ENCODE measurements around the gene WDR47.

Gene WDR47

DNA sequence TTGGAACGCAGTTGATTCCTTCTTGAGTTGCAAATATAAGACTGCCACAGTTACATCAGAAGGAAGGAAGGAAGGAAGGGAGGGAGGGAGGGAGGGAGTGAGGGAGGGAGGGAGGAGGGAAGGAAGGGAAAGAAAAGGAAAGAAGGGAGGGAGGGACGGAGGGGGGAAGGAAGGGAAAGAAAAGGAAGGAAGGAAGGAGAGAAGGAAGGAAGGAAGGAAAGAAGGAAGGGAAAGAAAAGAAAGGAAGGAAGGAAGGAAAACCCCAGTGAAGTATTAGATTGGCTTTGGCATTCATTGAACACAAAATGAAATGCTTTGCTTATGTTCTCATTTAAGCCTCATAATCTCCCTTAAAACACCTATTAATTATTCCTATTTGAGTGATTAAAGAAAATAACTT is 6.4 kb upstream of the WDR47 start:
- no peak overlapping the region for H3K27ac ChIP-seq
- TF ChIP-seq, protein P1, sequence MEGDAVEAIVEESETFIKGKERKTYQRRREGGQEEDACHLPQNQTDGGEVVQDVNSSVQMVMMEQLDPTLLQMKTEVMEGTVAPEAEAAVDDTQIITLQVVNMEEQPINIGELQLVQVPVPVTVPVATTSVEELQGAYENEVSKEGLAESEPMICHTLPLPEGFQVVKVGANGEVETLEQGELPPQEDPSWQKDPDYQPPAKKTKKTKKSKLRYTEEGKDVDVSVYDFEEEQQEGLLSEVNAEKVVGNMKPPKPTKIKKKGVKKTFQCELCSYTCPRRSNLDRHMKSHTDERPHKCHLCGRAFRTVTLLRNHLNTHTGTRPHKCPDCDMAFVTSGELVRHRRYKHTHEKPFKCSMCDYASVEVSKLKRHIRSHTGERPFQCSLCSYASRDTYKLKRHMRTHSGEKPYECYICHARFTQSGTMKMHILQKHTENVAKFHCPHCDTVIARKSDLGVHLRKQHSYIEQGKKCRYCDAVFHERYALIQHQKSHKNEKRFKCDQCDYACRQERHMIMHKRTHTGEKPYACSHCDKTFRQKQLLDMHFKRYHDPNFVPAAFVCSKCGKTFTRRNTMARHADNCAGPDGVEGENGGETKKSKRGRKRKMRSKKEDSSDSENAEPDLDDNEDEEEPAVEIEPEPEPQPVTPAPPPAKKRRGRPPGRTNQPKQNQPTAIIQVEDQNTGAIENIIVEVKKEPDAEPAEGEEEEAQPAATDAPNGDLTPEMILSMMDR (IDR thresholded peaks at IDR 0.05), result no peak
- H3K4me1 ChIP-seq (ENCODE audit: control insufficient read depth in 1 of 2, insufficient read depth in 1 of 2, low read depth in 1 of 2, low read length in 1 of 2), result no peaks in the 10 kb centered on the region
- peaks cover 21% of the 10 kb centered on the region for H3K27me3 ChIP-seq
- H3K9me3 ChIP-seq, result no peaks in the 10 kb centered on the region
- H3K4me3 ChIP-seq (ENCODE audit: low read depth in 1 of 2, low read length in 1 of 2), result no peak overlapping the region
- no peaks in the 10 kb centered on the region for H3K36me3 ChIP-seq

DNA sequence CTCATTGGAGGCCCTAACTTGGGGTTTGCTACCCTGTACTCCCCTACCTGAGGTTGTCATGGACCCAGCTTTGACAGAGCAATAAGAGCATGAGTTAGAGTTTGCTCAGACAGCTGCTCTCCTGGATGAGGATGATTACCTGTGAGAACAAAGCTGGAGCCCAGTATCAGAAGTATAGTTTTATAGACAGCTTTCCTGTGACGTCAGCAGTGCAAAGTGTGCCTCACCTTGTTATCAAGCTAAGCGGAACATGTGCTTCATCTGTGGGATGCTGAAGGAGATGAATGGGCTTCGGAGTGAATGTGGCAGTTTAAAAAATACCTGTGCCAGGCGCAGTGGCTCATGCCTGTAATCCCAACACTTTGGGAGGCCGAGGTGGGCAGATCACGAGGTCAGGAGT is 5.4 kb upstream of the WDR47 start:
- no peaks in the 10 kb centered on the region for H3K36me3 ChIP-seq
- peaks cover 4% of the 10 kb centered on the region in 2 experiments for H3K4me1 ChIP-seq (ENCODE audit: control insufficient read depth in 1 of 2, insufficient read depth in 1 of 2, low read depth in 1 of 2, low read length in 1 of 2)
- no peak overlapping the region for H3K4me3 ChIP-seq (ENCODE audit: low read depth in 1 of 2, low read length in 1 of 2)
- no peaks in the 10 kb centered on the region for H3K9me3 ChIP-seq
- H3K27ac ChIP-seq, result no peak overlapping the region
- H3K27me3 ChIP-seq, result peaks cover 21% of the 10 kb centered on the region
- TF ChIP-seq, protein P1 (IDR thresholded peaks at IDR 0.05), result no peak

DNA sequence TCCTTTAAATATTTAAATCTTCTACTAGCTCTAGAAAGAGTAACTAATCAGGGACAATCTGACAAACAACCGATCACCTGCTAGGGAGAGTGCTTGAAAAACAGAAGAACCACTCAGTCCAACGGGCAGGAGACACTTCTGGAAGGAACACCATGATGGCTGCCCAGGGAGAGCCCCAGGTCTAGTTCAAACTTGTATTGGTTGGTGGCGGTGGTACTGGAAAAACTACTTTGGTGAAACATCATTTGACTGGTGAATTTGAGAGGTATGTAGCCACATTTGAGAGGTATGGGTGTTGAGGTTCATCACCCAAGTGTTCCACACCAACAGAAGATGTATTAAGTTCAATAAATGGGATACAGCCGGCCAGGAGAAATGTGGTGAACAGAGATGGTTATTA is 4.8 kb upstream of the WDR47 start:
- Histone ChIP-seq H3K4me1 (ENCODE audit: control insufficient read depth in 1 of 2, insufficient read depth in 1 of 2, low read depth in 1 of 2, low read length in 1 of 2) (peaks cover 5 to 6% of the 10 kb centered on the region in 2 experiments), H3K27ac (no peak overlapping the region), H3K4me3 (ENCODE audit: low read depth in 1 of 2, low read length in 1 of 2) (no peak overlapping the region), H3K27me3 (peaks cover 19% of the 10 kb centered on the region), H3K36me3 (no peaks in the 10 kb centered on the region), H3K9me3 (no peaks in the 10 kb centered on the region)
- TF ChIP-seq, protein P1 (IDR thresholded peaks at IDR 0.05), result no peak

DNA sequence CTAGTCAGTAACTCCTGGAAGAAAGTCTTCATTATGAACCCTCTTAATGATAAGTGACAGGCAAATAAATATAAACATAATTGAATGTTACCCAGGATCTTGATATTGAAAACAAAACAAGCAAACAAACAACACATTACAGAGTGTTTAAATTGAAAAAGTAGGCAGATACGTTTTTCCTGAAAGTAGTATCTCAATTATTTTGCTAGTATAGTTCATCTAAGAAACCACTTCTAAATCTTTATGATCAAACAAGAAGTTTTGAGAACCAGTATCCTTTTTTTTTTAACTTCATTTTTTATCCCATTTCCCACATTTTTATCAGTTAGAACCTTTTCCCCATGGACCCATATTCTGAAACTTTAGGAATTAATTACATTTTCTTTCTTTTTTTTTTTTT is 3.7 kb upstream of the WDR47 start:
- Histone ChIP-seq H3K36me3 (no peaks in the 10 kb centered on the region), H3K27ac (no peak overlapping the region), H3K4me3 (ENCODE audit: low read depth in 1 of 2, low read length in 1 of 2) (no peak overlapping the region), H3K27me3 (peaks cover 17% of the 10 kb centered on the region), H3K4me1 (ENCODE audit: control insufficient read depth in 1 of 2, insufficient read depth in 1 of 2, low read depth in 1 of 2, low read length in 1 of 2) (peaks cover 13 to 16% of the 10 kb centered on the region in 2 experiments), H3K9me3 (no peaks in the 10 kb centered on the region)
- TF ChIP-seq, protein P1 (IDR thresholded peaks at IDR 0.05), result no peak

DNA sequence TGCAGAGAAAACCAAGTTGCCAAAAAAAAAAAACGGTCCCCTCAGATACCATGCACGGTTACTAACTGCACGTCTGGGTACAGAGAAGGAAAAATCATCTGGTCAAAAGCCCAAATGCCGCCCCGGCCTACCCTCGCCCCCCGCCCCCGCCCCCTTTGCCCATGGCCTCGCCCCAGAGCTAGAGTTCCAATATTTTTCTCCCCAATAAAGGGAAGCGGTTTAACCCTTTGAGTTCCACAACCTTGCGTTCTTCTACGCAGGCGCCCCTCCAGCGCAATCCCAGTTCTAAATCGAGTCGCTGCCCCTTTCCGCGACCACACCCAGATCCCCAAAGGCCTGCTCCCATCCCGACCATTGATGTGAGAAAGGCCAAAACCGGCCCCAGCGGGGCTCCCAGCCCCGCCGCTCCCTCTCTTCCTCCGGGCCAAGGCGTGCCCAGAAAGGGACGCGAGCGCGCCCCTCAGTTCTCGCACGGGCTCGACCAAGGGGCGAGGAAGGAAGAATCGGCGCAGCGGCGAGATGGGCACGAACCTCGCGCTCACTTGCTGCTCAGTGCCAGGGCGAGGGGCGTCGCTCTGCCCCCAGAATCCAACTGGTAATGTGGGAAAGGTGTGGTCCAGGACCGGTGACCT is 797 bp downstream of the WDR47 start:
- Histone ChIP-seq H3K27me3 (peaks cover 10% of the 10 kb centered on the region), H3K36me3 (no peaks in the 10 kb centered on the region)
- TF ChIP-seq, protein P1 (IDR thresholded peaks at IDR 0.05), result no peak

More for the DNA sequence above, 797 bp downstream of the WDR47 start:
- Histone ChIP-seq H3K4me1 (ENCODE audit: control insufficient read depth in 1 of 2, insufficient read depth in 1 of 2, low read depth in 1 of 2, low read length in 1 of 2) (peaks cover 20 to 22% of the 10 kb centered on the region in 2 experiments), H3K9me3 (no peaks in the 10 kb centered on the region), H3K27ac (peak overlapping the region; percentile 94), H3K4me3 (ENCODE audit: low read depth in 1 of 2, low read length in 1 of 2) (peak overlapping the region; percentile 82 to 98)

Data from neutrophil (primary cell).